ENCODE measurements around the gene SAMD9L.
"Not testable (repeated sequence)": the region's sequence is repeated elsewhere in the genome, so short reads cannot be mapped to it uniquely, and the experiment has no call there.

The SAMD9L gene

GRCh38 chr7:93145354-93145753 is 2.8 kb downstream of the SAMD9L start:
- no peak for DNase-seq

- DNase-seq, result no peak
Observed at GRCh38 chr7:93142127-93142526, 6.1 kb downstream of the SAMD9L start.

GRCh38 chr7:93140582-93141191 is 7.5 kb downstream of the SAMD9L start:
- no peak for DNase-seq

- no peak for DNase-seq
Observed at GRCh38 chr7:93138576-93138975, 9.6 kb downstream of the SAMD9L start.

- DNase-seq, result no peak
Observed at GRCh38 chr7:93133005-93133404, 15.2 kb downstream of the SAMD9L start.

- DNase-seq, result no peak
Observed at GRCh38 chr7:93132216-93132615, 16.0 kb downstream of the SAMD9L start.

- not testable (repeated sequence) for DNase-seq
Observed at GRCh38 chr7:93126954-93127353, 21.2 kb downstream of the SAMD9L start.

- not testable (repeated sequence) for DNase-seq
Observed at GRCh38 chr7:93123532-93123931, 24.7 kb downstream of the SAMD9L start.

GRCh38 chr7:93120592-93121549 is 27.3 kb downstream of the SAMD9L start:
- no peak for DNase-seq

GRCh38 chr7:93119191-93119905 is 28.8 kb downstream of the SAMD9L start:
- DNase-seq, result no peak

- DNase-seq, result peak; percentile 38
Observed at GRCh38 chr7:93117852-93118530, 30.2 kb downstream of the SAMD9L start, which contains the start of gene SAMD9. Gene SAMD9 (minus strand): TSS chr7:93117979. CDS start chr7:93106097, 11,882 bp downstream.

GRCh38 chr7:93117327-93117726 is 30.9 kb downstream of the SAMD9L start:
- no peak for DNase-seq

- no peak for DNase-seq
Observed at GRCh38 chr7:93115796-93116195, 32.4 kb downstream of the SAMD9L start.

- no peak for DNase-seq
Observed at GRCh38 chr7:93108003-93108402, 40.2 kb downstream of the SAMD9L start.

- no peak for DNase-seq
Observed at GRCh38 chr7:93097388-93097787, 50.8 kb downstream of the SAMD9L start.

GRCh38 chr7:93092757-93093370 is 55.3 kb downstream of the SAMD9L start:
- no peak for DNase-seq
